Neural cell (in vitro differentiated cells): ENCODE results near the gene FCGBP. TPM values are rescaled to one million over a fixed set of nuclear protein-coding genes. Genes with fewer than 3 reads are reported as not detected.

Experiments used
- H2AFZ ChIP-seq: fragments of 200-600, 300-800 bp; sonication (generic), shearing (Covaris generic); 2 replicates; pipeline ENCODE4 v1.6.0; 2014; ENCODE audit warnings: low read depth, mild to moderate bottlenecking, antibody characterized with exemption, low read length, moderate library complexity
- H3F3A ChIP-seq: fragments of 200-600 bp; shearing (Covaris generic); 2 replicates; pipeline ENCODE4 v1.6.1; 2016; ENCODE audit warnings: mild to moderate bottlenecking, moderate library complexity, mixed read lengths, antibody characterized with exemption, low read length; ENCODE audit not compliant: insufficient read depth, poor library complexity, severe bottlenecking
- H3K27ac ChIP-seq: fragments of 200-600, 300-800 bp; sonication (generic), shearing (Covaris generic); 2 replicates; pipeline ENCODE4 v1.5.1; 2014; ENCODE audit warnings: mild to moderate bottlenecking, low read length, moderate library complexity
- H3K27me3 ChIP-seq: fragments of 300-800, 200-600 bp; sonication (generic), shearing (Covaris generic); 2 replicates; pipeline ENCODE4 v1.6.0; 2014; ENCODE audit warnings: mild to moderate bottlenecking, low read depth, low read length, moderate library complexity; ENCODE audit not compliant: insufficient read depth
- H3K36me3 ChIP-seq: fragments of 300-800, 200-600 bp; sonication (generic), shearing (Covaris generic); 2 replicates; pipeline ENCODE4 v1.5.1; 2014; ENCODE audit warnings: mild to moderate bottlenecking, antibody characterized with exemption, low read length, moderate library complexity; ENCODE audit not compliant: insufficient read depth
- H3K4me2 ChIP-seq: fragments of 300-800, 200-600 bp; sonication (generic), shearing (Covaris generic); 2 replicates; pipeline ENCODE4 v1.6.0; 2014; ENCODE audit warnings: mild to moderate bottlenecking, low read length
- H3K4me3 ChIP-seq: fragments of 300-800, 200-600 bp; sonication (generic), shearing (Covaris generic); 2 replicates; pipeline ENCODE4 v1.5.1; 2014; ENCODE audit warnings: mild to moderate bottlenecking, low read length, moderate library complexity
- H3K79me2 ChIP-seq: fragments of 200-600 bp; shearing (Covaris generic); replicated peaks from 2 replicates; pipeline ENCODE4 v1.6.0; 2014; ENCODE audit warnings: mild to moderate bottlenecking, low read length, moderate library complexity; ENCODE audit not compliant: insufficient read depth
- H3K9ac ChIP-seq: fragments of 300-800, 200-600 bp; sonication (generic), shearing (Covaris generic); 2 replicates; pipeline ENCODE4 v1.6.1; 2016; ENCODE audit warnings: mild to moderate bottlenecking, low read length, mixed read lengths
- H3K9me2 ChIP-seq: fragments of 200-600 bp; shearing (Covaris generic); 2 replicates; pipeline ENCODE4 v1.6.1; 2016; ENCODE audit warnings: mild to moderate bottlenecking, low read length, mixed read lengths; ENCODE audit not compliant: insufficient read depth
- H3K9me3 ChIP-seq: fragments of 200-600, 300-800 bp; sonication (generic), shearing (Covaris generic); 2 replicates; pipeline ENCODE4 v1.6.1; 2016; ENCODE audit warnings: mild to moderate bottlenecking, mixed run types, low read length, moderate library complexity, mixed read lengths
- H4K20me1 ChIP-seq: fragments of 200-600 bp; shearing (Covaris generic); 2 replicates; pipeline ENCODE4 v1.6.1; 2016; ENCODE audit warnings: mild to moderate bottlenecking, mixed run types; ENCODE audit not compliant: insufficient read depth
- CTCF ChIP-seq: fragments of 450-650 bp; IDR thresholded peaks from 2 replicates; pipeline ENCODE4 v1.5.1; 2014; ENCODE audit warnings: antibody characterized with exemption, mild to moderate bottlenecking, moderate library complexity; ENCODE audit not compliant: poor library complexity, severe bottlenecking
- EP300 ChIP-seq: fragments of 450-650 bp; conservative IDR thresholded peaks from 2 replicates; pipeline ENCODE4 v1.6.1; 2014; ENCODE audit warnings: antibody characterized with exemption, mild to moderate bottlenecking, moderate library complexity; ENCODE audit not compliant: poor library complexity, severe bottlenecking
- EZH2 ChIP-seq: fragments of 200-600, 300-800 bp; shearing (Covaris generic), sonication (generic); IDR thresholded peaks from 2 replicates; pipeline ENCODE4 v1.6.1; 2014; ENCODE audit warnings: antibody characterized with exemption, low read length, borderline replicate concordance, mild to moderate bottlenecking; ENCODE audit not compliant: insufficient read depth, poor library complexity, severe bottlenecking
- MXI1 ChIP-seq: fragments of 450-650 bp; conservative IDR thresholded peaks from 2 replicates; pipeline ENCODE4 v1.6.1; 2014; ENCODE audit warnings: antibody characterized with exemption, mild to moderate bottlenecking; ENCODE audit not compliant: poor library complexity, severe bottlenecking
- POLR2AphosphoS5 ChIP-seq: IDR thresholded peaks from 2 replicates; pipeline ENCODE4 v1.6.1; 2012
- RAD21 ChIP-seq: fragments of 450-650 bp; conservative IDR thresholded peaks from 2 replicates; pipeline ENCODE4 v1.6.1; 2014; ENCODE audit warnings: antibody characterized with exemption, mild to moderate bottlenecking, moderate library complexity
- REST ChIP-seq: IDR thresholded peaks from 2 replicates; pipeline ENCODE4 v1.6.1; 2012; ENCODE audit warnings: borderline replicate concordance
- SMC3 ChIP-seq: fragments of 450-650 bp; conservative IDR thresholded peaks from 2 replicates; pipeline ENCODE4 v1.6.1; 2014; ENCODE audit warnings: antibody characterized with exemption, mild to moderate bottlenecking, moderate library complexity; ENCODE audit not compliant: poor library complexity
- TAF1 ChIP-seq: IDR thresholded peaks from 2 replicates; pipeline ENCODE4 v1.6.1; 2012; ENCODE audit warnings: low read depth
- polyA minus RNA-seq: library from RNA; depleted of rRNA, polyadenylated mRNA; stranded (reverse); fragments of >200 nt; gene quantifications from 2 replicates; pipeline ENCODE4 v1.2.3, GENCODE V29; 2014
- polyA plus RNA-seq: library from polyadenylated mRNA; depleted of rRNA; stranded (reverse); fragments of >200 nt; gene quantifications from 2 replicates; pipeline ENCODE4 v1.2.3, GENCODE V29; 2014

Gene FCGBP
- 0.26 and 0.36 TPM in 2 replicates for polyA plus RNA-seq
- polyA minus RNA-seq, result 0.69 and 1.7 TPM in 2 replicates

- TF ChIP-seq TAF1, result no peak
- TF ChIP-seq MXI1, result no peak
- TF ChIP-seq POLR2AphosphoS5, result no peak
- no peak for TF ChIP-seq EZH2
- TF ChIP-seq CTCF, result no peak
- no peak for TF ChIP-seq RAD21
- no peak for TF ChIP-seq EP300
- no peak for TF ChIP-seq REST
- no peak for TF ChIP-seq SMC3
- no peaks in the 10 kb centered on the region for H3K27me3 ChIP-seq
- no peaks in the 10 kb centered on the region for H3K9me2 ChIP-seq
- H2AFZ ChIP-seq, result no peak within 1 kb of the TSS
- H3K36me3 ChIP-seq, result no peaks in the 10 kb centered on the region
- H3K27ac ChIP-seq, result no peak within 1 kb of the TSS
- no peak within 1 kb of the TSS for H3K4me2 ChIP-seq
- no peak within 1 kb of the TSS for H3K9ac ChIP-seq
- no peak within 1 kb of the TSS for H3K4me3 ChIP-seq
- H3K9me3 ChIP-seq, result no peaks in the 10 kb centered on the region
- H3F3A ChIP-seq, result no peaks in the 10 kb centered on the region
- H3K79me2 ChIP-seq, result no peaks in the 10 kb centered on the region
- no peaks in the 10 kb centered on the region for H4K20me1 ChIP-seq
Measured at GRCh38 chr19:39934584-39935363, at the start of gene FCGBP. Gene FCGBP, minus strand, starts transcription at chr19:39934634.

- Histone ChIP-seq H3K4me2 (no peak overlapping the region), H3K27me3 (no peaks in the 10 kb centered on the region), H3K9me3 (peaks cover 6% of the 10 kb centered on the region), H3K36me3 (no peaks in the 10 kb centered on the region), H4K20me1 (no peaks in the 10 kb centered on the region), H3K27ac (no peak overlapping the region), H3F3A (no peaks in the 10 kb centered on the region), H3K79me2 (peaks cover 13% of the 10 kb centered on the region), H3K4me3 (no peak overlapping the region), H2AFZ (no peak overlapping the region), H3K9me2 (no peaks in the 10 kb centered on the region), H3K9ac (no peak overlapping the region)
- TF ChIP-seq REST (no peak), POLR2AphosphoS5 (no peak), CTCF (no peak), EP300 (no peak), MXI1 (no peak), EZH2 (no peak)
Measured at GRCh38 chr19:39983695-39984300, 49.4 kb upstream of the FCGBP start.
